Measurements from ENCODE around the gene METTL24. TPM values are rescaled to one million over a fixed set of nuclear protein-coding genes. Genes with fewer than 3 reads are reported as not detected.

Gene METTL24
- total and polyA plus RNA-seq, 3 donors from 2014 or later, result 3.5 to 6.3 (median 6.0) TPM

DNA sequence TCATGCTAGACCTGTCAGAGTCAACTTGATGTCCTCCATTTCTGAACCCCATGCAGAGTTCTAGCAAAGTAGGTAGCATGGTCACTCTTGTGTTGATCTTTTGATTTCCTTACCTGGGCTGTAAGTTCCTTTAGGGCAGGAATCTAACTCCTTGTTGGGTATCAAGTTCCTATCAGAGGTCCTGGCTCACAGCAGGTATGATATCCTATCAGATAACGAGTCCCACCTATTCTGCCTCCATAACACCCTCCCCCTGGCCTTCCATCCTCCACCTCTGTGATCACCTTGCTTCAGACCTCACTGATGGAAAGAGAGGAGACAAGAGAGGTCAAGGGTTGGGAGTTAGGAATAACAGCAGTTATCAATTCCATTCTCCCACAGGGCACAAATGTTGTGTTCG lies 101.8 kb downstream of the METTL24 start:
- DNase-seq, result no peak
- Histone ChIP-seq H3K27ac (no peak overlapping the region), H3K4me3 (no peak overlapping the region), H3K36me3 (ENCODE audit: low read depth, missing control alignments) (no peaks in the 10 kb centered on the region), H3K4me1 (no peaks in the 10 kb centered on the region), H3K9me3 (no peaks in the 10 kb centered on the region), H3K27me3 (no peaks in the 10 kb centered on the region)
- WGBS, 2 donors, result 80 to 82% methylated on average over 2 of the region's 2 CpGs
- intact Hi-C loops (cut with DNase I; ENCODE audit: low total_unique reads), result no loop called here
- no peak for TF ChIP-seq POLR2A (IDR thresholded peaks at IDR 0.05)
- TF ChIP-seq, protein P1, sequence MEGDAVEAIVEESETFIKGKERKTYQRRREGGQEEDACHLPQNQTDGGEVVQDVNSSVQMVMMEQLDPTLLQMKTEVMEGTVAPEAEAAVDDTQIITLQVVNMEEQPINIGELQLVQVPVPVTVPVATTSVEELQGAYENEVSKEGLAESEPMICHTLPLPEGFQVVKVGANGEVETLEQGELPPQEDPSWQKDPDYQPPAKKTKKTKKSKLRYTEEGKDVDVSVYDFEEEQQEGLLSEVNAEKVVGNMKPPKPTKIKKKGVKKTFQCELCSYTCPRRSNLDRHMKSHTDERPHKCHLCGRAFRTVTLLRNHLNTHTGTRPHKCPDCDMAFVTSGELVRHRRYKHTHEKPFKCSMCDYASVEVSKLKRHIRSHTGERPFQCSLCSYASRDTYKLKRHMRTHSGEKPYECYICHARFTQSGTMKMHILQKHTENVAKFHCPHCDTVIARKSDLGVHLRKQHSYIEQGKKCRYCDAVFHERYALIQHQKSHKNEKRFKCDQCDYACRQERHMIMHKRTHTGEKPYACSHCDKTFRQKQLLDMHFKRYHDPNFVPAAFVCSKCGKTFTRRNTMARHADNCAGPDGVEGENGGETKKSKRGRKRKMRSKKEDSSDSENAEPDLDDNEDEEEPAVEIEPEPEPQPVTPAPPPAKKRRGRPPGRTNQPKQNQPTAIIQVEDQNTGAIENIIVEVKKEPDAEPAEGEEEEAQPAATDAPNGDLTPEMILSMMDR (IDR thresholded peaks at IDR 0.05), result no peak

DNA sequence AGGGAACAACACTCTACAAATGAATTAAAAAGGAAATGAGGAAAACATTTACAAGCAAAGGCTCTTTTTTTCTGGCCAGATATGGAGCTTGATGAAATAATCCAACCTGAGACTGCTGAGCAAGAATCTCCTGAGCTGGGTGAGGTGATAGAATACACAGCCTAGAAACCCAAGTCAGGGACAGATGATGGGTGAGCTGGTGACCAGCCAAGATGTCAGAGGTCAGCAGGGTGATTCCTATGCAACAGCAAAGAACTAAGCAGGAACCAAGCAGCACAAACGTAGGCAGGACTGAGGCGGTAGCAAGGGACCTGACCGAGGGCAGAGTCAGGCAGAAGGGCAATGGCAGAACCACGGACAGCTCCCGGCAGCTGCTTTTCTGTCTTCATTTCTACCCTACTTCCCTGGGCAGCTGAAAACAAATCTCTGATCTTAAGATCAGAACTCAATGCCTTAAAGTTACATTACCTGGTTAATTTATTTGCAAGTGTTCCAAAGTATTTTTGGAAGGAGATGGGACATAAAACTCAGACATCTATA lies 102.9 kb downstream of the METTL24 start:
- H3K4me3 ChIP-seq, result no peak overlapping the region
- H3K4me1 ChIP-seq, result no peaks in the 10 kb centered on the region
- no peak for TF ChIP-seq POLR2A (IDR thresholded peaks at IDR 0.05)
- TF ChIP-seq, protein P1 (IDR thresholded peaks at IDR 0.05), result no peak
- no peak overlapping the region for H3K27ac ChIP-seq
- no peaks in the 10 kb centered on the region for H3K27me3 ChIP-seq
- no peaks in the 10 kb centered on the region for H3K9me3 ChIP-seq
- 38 to 51% methylated on average over 5 of the region's 5 CpGs for WGBS, 2 donors
- H3K36me3 ChIP-seq (ENCODE audit: low read depth, missing control alignments), result no peaks in the 10 kb centered on the region
- intact Hi-C loops (cut with DNase I; ENCODE audit: low total_unique reads), result no loop called here
- peak; percentile 19 for DNase-seq

DNA sequence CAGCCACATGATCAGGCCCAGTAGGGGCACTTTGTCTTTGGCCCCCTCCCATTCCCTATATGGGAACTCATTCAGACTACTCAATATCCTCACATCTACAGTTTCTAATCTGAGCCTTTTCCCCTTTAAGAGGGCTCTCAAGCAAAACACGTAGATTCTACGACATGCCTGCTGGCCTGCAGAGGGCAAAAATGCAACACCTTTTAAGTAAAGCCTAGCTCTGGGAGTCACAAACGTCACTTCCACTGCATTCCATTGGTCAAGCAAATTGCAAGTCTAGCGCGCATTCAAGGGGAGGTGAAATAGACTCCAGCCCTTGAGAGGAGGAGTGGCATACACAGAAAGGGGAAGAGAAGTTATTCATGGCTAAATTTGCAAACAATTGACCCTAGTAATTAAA lies 107.3 kb downstream of the METTL24 start:
- intact Hi-C loops (cut with DNase I; ENCODE audit: low total_unique reads), result no loop called here
- DNase-seq, result no peak
- no peaks in the 10 kb centered on the region for H3K4me1 ChIP-seq
- no peaks in the 10 kb centered on the region for H3K9me3 ChIP-seq
- no peak for TF ChIP-seq POLR2A (IDR thresholded peaks at IDR 0.05)
- TF ChIP-seq, protein P1 (IDR thresholded peaks at IDR 0.05), result no peak
- no peak overlapping the region for H3K4me3 ChIP-seq
- H3K27me3 ChIP-seq, result no peaks in the 10 kb centered on the region
- no peak overlapping the region for H3K27ac ChIP-seq
- no peaks in the 10 kb centered on the region for H3K36me3 ChIP-seq (ENCODE audit: low read depth, missing control alignments)
- WGBS, 2 donors, result 80 to 82% methylated on average over 5 of the region's 5 CpGs

DNA sequence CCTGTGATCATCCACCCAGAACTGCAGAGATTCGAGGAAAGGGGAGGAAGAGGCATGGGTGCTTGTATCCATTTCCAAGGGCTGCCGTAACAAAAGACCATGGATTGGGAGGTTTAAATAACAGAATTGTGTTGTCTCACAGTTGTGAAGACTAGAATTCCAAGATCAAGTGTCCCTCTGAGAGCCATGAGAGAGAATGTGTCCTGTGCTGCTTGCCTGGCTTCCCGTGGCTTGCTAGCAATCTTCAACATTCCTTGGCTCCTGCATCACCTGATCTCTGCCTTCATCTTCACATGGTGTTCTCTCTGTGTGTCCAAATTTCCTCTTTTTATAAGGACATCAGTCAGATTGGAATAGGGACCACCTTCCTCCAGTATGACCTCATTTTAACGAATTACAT lies 108.1 kb downstream of the METTL24 start:
- DNase-seq, result no peak

More for the DNA sequence above, 108.1 kb downstream of the METTL24 start:
- no peaks in the 10 kb centered on the region for H3K4me1 ChIP-seq
- WGBS, 2 donors, result 78 to 85% methylated on average over 4 of the region's 4 CpGs
- no peak for TF ChIP-seq POLR2A (IDR thresholded peaks at IDR 0.05)
- TF ChIP-seq, protein P1 (IDR thresholded peaks at IDR 0.05), result no peak
- no peaks in the 10 kb centered on the region for H3K36me3 ChIP-seq (ENCODE audit: low read depth, missing control alignments)
- no peak overlapping the region for H3K27ac ChIP-seq
- H3K27me3 ChIP-seq, result no peaks in the 10 kb centered on the region
- intact Hi-C loops (cut with DNase I; ENCODE audit: low total_unique reads), result no loop called here
- no peak overlapping the region for H3K4me3 ChIP-seq
- H3K9me3 ChIP-seq, result no peaks in the 10 kb centered on the region
